Activated CD8-positive, alpha-beta T cell treated with anti-CD3 and anti-CD28 coated beads for 36 hours (primary cell): ENCODE results near the gene RGS12. TPM values are rescaled to one million over a fixed set of nuclear protein-coding genes. Genes with fewer than 3 reads are reported as not detected.

ENCODE experiments used
- ATAC-seq: fragments of 200-7000 bp; cut with Tn5 transposase; one replicate; pipeline ENCODE4 v1.10.0; 2021; ENCODE audit warnings: mild to moderate bottlenecking, moderate library complexity
- CTCF ChIA-PET: fragments of 350-600 bp; sonication (Branson Sonifier 250); formaldehyde crosslinking; loops from one replicate; lab custom pipeline; 2021; ENCODE audit warnings: antibody characterized with exemption; lab: Charles Lee
- POLR2A ChIA-PET: fragments of 350-600 bp; sonication (Branson Sonifier 250); formaldehyde crosslinking; loops from one replicate; lab custom pipeline; 2021; ENCODE audit warnings: antibody characterized with exemption; lab: Charles Lee
- DNase-seq: peaks from one replicate; pipeline ENCODE4 v3.0.0-alpha.2; 2020
- H3K27ac Mint-ChIP-seq: one replicate; pipeline ENCODE4 v1.8.0; 2021; ENCODE audit warnings: mild to moderate bottlenecking, mixed read lengths
- H3K27me3 Mint-ChIP-seq: one replicate; pipeline ENCODE4 v1.8.0; 2021; ENCODE audit warnings: mixed read lengths
- H3K36me3 Mint-ChIP-seq: one replicate; pipeline ENCODE4 v1.8.0; 2021; ENCODE audit warnings: low read depth, mixed read lengths
- H3K4me1 Mint-ChIP-seq: one replicate; pipeline ENCODE4 v1.8.0; 2021; ENCODE audit warnings: low read depth, mixed read lengths
- H3K4me3 Mint-ChIP-seq: one replicate; pipeline ENCODE4 v1.8.0; 2021; ENCODE audit warnings: mild to moderate bottlenecking, moderate library complexity, mixed read lengths
- H3K9me3 Mint-ChIP-seq: one replicate; pipeline ENCODE4 v1.8.0; 2021; ENCODE audit warnings: mixed read lengths
- intact Hi-C: fragments of 100-400 bp; cut with micrococcal nuclease; formaldehyde crosslinking; loops from one replicate; pipeline ENCODE4 v1.10.0; 2022
- total RNA-seq, 2 experiments: library from RNA; stranded (reverse); gene quantifications; one replicate each; pipeline ENCODE4 v1.2.3, GENCODE V29; 2021
- TF ChIP-seq, protein P1 (sequence below): fragments of 200-600 bp; IDR thresholded peaks from one replicate; pipeline ENCODE4 v1.8.0; 2022; ENCODE audit warnings: antibody characterized with exemption, mild to moderate bottlenecking

Gene RGS12
- total RNA-seq, 2 experiments from 2014 or later: 4.6 to 4.7 TPM

DNA sequence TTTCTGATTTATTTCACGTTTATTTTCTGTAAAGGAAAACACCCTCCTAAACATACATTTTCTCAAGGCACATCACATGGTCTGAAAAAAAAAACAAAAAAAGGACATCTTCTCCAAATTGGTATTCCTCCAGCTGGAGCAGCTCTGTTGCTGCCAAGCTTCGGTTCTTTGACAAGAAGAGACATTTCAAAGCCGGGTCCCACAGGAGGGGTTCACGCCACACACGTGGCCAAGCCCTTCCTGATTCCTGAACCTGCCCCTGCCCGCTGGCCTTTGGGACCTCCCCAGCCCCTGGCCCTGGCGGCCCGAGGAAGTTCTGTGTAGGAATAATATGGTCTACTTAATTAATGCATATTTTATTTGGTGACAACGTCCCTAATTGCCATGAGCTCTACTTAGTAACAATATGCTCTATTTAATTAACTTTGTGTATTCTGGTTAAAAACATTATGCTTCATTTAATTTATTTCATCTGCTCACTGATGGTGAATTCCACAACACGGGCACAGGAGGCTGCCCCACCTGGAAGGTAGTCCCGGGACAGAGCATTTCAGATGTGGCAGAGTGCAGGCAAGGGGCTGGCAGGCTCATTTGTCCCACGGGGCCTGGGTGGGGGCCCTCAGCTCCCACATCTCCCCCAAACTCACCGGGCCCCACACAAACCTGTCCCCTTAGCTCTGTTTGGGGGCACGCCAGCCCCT lies 5.4 kb upstream of the RGS12 start:
- peaks cover 26% of the 10 kb centered on the region for H3K27me3 Mint-ChIP-seq
- TF ChIP-seq, protein P1, sequence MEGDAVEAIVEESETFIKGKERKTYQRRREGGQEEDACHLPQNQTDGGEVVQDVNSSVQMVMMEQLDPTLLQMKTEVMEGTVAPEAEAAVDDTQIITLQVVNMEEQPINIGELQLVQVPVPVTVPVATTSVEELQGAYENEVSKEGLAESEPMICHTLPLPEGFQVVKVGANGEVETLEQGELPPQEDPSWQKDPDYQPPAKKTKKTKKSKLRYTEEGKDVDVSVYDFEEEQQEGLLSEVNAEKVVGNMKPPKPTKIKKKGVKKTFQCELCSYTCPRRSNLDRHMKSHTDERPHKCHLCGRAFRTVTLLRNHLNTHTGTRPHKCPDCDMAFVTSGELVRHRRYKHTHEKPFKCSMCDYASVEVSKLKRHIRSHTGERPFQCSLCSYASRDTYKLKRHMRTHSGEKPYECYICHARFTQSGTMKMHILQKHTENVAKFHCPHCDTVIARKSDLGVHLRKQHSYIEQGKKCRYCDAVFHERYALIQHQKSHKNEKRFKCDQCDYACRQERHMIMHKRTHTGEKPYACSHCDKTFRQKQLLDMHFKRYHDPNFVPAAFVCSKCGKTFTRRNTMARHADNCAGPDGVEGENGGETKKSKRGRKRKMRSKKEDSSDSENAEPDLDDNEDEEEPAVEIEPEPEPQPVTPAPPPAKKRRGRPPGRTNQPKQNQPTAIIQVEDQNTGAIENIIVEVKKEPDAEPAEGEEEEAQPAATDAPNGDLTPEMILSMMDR: no peak
- no peak overlapping the region for H3K27ac Mint-ChIP-seq
- no peak overlapping the region for H3K4me3 Mint-ChIP-seq
- no peaks in the 10 kb centered on the region for H3K9me3 Mint-ChIP-seq
- DNase-seq (no peak), ATAC-seq (no peak)
- H3K36me3 Mint-ChIP-seq: no peaks in the 10 kb centered on the region
- ChIA-PET CTCF (no interaction called here), POLR2A (no interaction called here)
- intact Hi-C loops: no loop called here
- H3K4me1 Mint-ChIP-seq: peaks cover 9% of the 10 kb centered on the region

DNA sequence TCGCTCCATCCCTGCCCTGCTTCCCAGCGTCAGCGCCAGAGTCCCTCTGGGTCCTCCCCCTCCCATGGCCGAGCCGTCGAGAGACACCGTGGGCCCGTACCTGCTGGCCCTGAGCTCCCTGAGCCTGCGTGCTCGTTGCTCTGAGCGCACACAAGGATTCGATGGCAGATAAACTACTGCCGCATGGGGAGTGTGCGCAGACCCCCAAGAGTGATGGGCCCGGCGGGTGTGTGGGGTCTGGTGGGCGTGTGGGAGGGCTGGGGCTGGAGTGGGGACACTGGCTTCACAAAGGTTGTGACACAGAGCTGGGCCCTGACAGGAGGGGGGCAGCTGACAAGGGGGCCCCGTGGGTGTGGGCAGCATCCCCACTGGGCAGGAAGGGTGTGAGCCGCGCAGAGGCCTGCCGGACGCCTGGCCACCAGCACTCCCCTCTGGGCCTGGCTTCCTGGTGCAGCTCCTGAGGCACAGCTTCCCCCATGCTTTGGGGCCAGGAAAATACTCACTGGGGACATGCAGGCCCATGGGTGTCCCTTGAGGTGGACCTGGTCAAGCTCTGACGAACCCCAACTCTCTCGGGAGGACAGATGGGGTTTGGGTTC lies 4.8 kb upstream of the RGS12 start:
- H3K4me1 Mint-ChIP-seq: peaks cover 9% of the 10 kb centered on the region
- no peak for ATAC-seq
- no peak for DNase-seq
- no peaks in the 10 kb centered on the region for H3K9me3 Mint-ChIP-seq
- ChIA-PET CTCF (no interaction called here), POLR2A (no interaction called here)
- TF ChIP-seq, protein P1: no peak
- intact Hi-C loops: no loop called here
- peaks cover 26% of the 10 kb centered on the region for H3K27me3 Mint-ChIP-seq
- H3K4me3 Mint-ChIP-seq: no peak overlapping the region
- H3K36me3 Mint-ChIP-seq: no peaks in the 10 kb centered on the region
- no peak overlapping the region for H3K27ac Mint-ChIP-seq

DNA sequence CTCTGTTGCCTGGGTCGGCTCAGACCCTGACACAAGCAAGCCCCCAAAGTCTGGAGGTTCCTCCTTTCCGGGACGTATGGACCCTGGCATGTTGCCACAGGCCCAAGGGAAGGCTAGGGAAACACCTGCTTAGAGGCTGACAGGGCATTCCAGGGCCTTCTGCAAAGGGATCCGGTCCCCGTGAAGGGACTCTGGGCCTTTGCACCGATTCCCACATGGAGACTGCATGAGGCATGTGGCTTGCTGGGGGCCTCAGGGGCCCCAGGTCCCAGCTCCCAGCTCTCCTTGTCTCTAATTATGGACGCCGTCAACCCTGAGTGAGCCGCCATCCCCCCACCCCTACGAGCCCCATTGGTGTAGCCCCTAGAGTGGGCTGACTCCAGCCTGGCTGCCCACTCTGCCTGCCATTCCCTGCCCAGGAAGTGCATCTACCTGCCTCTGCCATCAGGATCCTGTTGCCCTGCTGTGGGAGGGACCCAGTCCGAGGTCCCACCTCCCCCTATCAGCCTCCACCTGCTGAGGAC lies 4.2 kb upstream of the RGS12 start:
- ChIA-PET CTCF (no interaction called here), POLR2A (no interaction called here)
- intact Hi-C loops: no loop called here
- Mint-ChIP-seq H3K4me1 (peaks cover 12% of the 10 kb centered on the region), H3K4me3 (no peak overlapping the region), H3K27me3 (peaks cover 27% of the 10 kb centered on the region), H3K36me3 (no peaks in the 10 kb centered on the region), H3K9me3 (no peaks in the 10 kb centered on the region), H3K27ac (no peak overlapping the region)
- ATAC-seq (no peak), DNase-seq (no peak)
- TF ChIP-seq, protein P1: no peak

DNA sequence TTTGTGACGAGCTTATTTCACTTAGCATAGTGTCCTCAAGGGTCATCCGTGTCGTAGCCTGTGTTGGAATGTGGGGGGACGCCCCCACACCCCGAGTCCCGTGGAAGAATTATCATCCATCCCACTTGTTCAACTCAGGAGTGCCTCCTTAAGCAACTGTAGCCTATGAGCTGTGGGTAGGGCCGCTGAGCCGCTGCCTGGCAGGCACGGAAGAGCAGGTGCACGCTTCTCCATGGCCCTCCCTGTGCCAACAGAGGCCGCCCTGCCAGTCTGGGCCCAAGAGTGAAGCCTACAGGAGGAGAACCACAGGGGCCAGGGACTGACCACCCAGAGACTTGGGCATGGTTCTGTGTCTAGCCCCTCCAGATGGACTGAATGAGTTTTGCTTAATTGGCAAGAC lies 2.3 kb upstream of the RGS12 start:
- H3K27me3 Mint-ChIP-seq: peaks cover 29% of the 10 kb centered on the region
- DNase-seq (no peak), ATAC-seq (no peak)
- H3K36me3 Mint-ChIP-seq: no peaks in the 10 kb centered on the region
- H3K27ac Mint-ChIP-seq: no peak overlapping the region
- TF ChIP-seq, protein P1: no peak
- CTCF ChIA-PET: interaction anchor here (0.9 kb wide), 1 partner anchor 96 kb away, joined by 4 read pairs; no protein-coding TSS in a partner anchor
- POLR2A ChIA-PET: interaction anchor here (0.6 kb wide), 1 partner anchor 12 kb away, joined by 3 read pairs; no protein-coding TSS in a partner anchor
- H3K4me3 Mint-ChIP-seq: no peak overlapping the region
- no peaks in the 10 kb centered on the region for H3K9me3 Mint-ChIP-seq
- H3K4me1 Mint-ChIP-seq: peaks cover 14% of the 10 kb centered on the region
- intact Hi-C loops: no loop called here

DNA sequence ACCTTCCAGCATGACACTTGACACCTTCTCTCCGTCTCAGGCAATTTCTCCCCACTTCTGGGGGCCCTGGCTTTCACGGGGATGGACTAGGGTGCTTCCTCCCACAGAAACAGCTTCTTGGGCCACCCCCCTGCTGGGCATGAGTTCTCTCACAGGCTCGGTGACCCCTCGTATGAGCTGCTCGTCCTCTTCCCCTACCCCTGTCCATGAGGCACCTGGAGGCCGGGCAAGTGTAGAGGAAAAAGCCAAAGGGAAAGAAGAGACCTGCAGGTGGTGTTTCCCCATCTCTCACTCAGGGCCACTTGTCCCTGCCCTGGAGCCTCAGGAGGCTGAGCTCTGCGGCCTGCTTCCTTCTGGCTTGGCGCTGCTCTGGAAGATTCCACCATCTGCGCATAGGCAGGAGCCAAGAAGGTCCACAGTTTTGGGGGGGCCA lies 1.9 kb upstream of the RGS12 start:
- ATAC-seq (no peak), DNase-seq (no peak)
- H3K36me3 Mint-ChIP-seq: no peaks in the 10 kb centered on the region
- intact Hi-C loops: no loop called here
- H3K9me3 Mint-ChIP-seq: no peaks in the 10 kb centered on the region
- TF ChIP-seq, protein P1: no peak
- no peak overlapping the region for H3K4me3 Mint-ChIP-seq
- ChIA-PET CTCF (interaction anchor here (0.9 kb wide), 1 partner anchor 96 kb away, joined by 4 read pairs; no protein-coding TSS in a partner anchor), POLR2A (interaction anchor here (0.6 kb wide), 1 partner anchor 11 kb away, joined by 3 read pairs; no protein-coding TSS in a partner anchor)
- peaks cover 29% of the 10 kb centered on the region for H3K27me3 Mint-ChIP-seq
- no peak overlapping the region for H3K27ac Mint-ChIP-seq
- H3K4me1 Mint-ChIP-seq: peaks cover 12% of the 10 kb centered on the region
